Purkinje cell (primary cell): ENCODE results near the gene CBFA2T2. TPM values are rescaled to one million over a fixed set of nuclear protein-coding genes. Genes with fewer than 3 reads are reported as not detected.

ENCODE experiments used
- polyA plus RNA-seq: library from polyadenylated mRNA; unstranded; fragments of >200 nt; fragmentation: Nextera tagmentation; gene quantifications from 2 replicates; pipeline ENCODE4 v1.2.1, GENCODE V29; 2014

Gene CBFA2T2
- polyA plus RNA-seq = 3.4 and 6.9 TPM in 2 replicates

DNA sequence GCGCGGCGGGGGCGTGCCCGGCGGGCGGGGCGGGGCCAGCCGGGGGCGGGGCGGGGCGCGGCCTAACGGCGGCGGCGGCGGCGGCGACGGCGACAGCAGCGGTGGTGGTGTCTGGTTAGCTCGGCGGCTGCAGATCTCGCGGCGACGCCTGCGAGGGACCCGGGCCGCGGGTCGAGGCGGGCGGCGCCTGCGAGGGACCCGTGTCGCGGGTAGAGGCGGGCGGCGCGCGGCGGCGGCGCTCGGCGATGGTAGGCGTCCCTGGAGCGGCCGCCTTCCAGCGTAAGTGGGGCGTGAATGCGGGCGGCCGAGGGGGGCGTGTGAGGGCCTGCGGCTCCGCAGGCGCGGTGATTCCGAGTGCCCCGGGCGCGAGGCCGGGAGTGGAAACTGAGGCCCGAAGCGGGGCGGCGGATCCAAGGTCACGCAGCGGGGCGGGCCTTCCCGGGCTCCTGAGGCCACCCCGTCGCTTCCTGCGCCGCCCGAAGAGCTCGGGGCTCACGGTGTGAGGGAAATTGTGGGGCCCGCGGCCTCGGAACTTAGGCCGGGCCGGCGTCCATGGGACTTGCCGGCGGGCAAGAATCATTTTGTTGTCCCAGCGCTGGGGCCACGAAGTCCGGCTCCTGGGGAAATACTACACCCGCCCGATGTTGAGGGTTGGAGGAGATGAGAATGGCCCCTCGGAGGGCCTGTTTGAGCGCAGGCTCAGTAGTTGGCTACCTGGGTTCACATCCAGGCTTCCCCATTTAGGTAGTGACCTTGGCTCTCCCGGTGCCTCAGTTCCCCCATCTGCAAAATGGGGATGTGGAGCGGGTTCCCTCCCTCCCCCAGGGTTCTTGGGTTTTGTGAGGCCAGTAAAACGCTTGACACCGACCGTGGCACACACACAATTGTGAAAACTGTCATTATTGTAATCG is at the start of gene CBFA2T2:
Gene CBFA2T2 (plus strand): TSS at position 74 of the 911 bp plus-strand sequence. CDS start 172 bp downstream, at position 246.

DNA sequence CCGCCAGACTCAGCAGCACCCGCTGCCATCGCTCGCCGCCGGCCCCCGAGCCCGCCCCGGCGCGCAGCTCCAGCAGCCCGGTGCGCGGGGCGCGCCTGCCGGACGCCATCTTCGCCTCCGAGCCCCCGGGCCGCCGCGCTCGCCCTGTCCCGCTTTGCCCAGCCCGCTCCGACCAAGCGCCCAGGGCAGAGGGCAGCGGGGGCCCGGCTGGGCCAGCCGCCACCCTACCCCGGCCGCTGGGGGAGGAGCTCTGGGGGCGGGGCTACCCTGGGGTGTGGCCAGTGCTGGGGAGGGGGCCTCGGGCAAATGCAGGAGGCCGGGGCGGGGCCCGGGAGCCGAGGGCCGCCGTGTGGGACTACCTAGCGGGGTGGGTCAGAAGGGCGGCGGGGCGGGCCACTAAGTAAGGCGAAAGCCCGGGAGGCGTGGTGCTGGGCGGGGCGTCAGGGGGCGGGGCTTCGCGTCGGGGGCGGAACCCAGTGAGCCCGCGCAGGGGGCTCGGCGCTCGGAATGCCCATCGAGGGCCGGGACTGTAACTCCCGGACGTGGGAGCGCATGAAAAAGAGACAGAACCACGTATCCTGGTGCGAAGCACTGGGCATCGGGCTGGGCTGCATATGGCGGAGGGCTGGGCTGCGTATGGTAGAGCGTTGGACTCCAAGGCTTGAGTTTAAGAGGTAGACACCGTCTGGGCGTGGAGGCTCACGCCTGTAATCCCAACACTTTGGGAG is 46.2 kb upstream of the CBFA2T2 start, which contains the start of gene SNTA1:
Gene SNTA1 (minus strand): TSS at position 252 of the 728 bp plus-strand sequence. CDS start 143 bp downstream, at position 109.

DNA sequence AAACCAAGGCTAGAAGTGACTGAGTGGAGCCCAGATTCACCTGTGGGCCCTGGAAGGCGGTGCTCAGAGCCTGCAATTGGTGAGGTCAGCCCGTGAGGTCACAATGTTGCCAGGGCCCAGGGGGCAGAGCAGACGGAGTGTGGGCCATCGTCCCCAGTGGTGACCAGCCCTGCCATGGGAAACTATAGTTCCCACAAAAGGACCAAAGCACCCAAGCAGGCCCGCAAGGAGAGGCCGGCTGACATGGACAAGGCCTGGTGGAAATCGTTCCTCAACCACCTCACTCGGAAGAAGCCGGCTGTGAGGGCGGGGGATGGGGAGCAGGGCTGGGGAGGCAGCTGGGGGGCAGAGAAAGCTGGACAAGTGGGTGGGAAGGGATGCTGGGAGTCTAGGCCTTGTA is 172.3 kb downstream of the CBFA2T2 start, which contains the start of gene C20orf144:
Gene C20orf144 (plus strand): TSS at position 156 of the 400 bp plus-strand sequence. CDS start 19 bp downstream, at position 175.

DNA sequence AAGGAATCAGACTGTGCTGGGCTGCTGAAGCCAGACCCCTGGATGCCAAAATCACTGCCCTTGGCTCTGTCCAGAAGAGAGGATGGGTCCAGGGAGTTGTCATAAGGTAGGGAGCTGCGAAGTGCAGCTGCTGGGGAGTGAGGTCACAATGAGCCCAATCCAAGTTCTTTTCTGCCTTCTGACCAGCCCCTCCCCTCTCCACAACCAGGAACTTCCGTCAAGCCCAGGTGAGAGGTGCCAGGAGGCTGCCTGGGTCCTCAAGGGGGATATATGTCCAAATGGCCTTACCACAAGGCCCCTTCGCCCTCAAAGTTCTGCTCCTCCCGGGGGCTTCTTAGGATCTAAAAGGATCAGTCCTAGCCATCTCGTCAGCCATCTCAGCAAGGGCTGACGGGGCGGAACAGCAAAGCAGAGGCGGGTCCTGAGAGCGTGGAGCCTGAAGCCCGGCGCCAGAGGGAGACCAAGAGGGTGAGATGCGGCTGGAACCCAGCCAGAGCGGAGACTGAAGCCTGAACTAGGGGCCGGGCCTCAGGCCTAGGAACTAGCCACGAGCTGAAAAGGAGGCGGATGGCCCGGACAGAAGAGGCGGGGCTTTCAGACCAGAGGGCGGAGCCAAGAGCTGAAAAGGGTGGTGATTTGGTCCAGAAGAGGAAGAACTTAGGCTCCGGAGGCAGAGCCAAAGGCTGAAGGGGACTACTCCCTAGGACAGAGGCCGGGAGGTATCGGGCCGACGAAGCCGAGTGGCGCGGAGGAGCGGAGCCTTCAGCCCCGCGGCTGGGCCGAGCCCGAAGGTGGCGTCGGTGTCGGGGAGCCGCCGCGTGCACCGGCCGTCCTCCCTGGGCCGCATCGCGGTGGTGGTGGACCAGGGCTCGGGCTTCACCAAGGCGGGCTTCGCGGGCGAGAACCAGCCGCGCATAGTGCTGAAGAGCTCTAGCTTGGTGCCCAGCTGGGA is 176.7 kb downstream of the CBFA2T2 start, which contains the start of gene ACTL10:
Gene ACTL10 (plus strand): TSS at position 651 of the 952 bp plus-strand sequence. CDS start 555 bp downstream, outside the sequence.

DNA sequence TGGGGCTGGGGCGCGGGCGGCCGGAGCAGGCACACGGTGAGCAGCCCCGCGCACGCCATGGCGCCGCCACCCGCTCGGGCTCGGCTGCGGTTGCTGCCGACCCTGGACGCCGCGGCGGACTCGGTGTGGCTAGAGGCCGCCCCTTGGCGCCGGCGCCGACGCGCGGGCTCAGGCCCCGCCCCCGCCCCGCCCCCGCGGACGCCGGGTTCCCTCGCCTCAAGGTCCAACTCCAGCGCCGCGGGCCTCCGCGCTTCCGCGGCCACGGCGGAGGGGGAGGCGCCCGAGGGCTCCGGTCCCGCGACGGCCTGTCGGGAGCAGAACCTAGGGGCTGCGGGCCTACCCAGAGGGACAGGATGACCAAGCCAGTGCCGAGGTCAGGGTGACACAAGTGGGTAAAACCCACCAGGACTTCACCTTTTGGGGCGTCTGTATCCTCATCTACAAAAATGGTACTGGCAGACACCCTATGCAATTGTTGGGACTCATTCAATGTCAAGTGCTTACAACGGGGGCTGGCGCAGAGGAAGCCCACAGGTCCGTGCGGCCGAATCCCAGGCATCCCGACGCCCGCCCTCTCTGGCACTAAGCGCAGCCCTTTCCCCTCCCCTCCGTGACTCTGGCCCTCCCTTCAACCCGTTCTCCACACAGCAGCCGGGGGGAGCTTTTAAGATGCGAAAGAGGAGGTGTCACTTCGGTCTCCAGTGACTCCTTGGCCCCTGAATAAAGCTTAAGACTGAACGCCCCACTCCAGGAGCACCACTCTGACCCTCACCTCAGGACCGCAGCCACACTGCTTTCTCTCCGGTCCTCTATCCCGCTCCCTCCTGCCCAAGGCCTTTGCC is 184.6 kb downstream of the CBFA2T2 start, which contains the start of gene NECAB3:
Gene NECAB3 (minus strand): TSS at position 135 of the 842 bp plus-strand sequence. CDS start 76 bp downstream, at position 59.

DNA sequence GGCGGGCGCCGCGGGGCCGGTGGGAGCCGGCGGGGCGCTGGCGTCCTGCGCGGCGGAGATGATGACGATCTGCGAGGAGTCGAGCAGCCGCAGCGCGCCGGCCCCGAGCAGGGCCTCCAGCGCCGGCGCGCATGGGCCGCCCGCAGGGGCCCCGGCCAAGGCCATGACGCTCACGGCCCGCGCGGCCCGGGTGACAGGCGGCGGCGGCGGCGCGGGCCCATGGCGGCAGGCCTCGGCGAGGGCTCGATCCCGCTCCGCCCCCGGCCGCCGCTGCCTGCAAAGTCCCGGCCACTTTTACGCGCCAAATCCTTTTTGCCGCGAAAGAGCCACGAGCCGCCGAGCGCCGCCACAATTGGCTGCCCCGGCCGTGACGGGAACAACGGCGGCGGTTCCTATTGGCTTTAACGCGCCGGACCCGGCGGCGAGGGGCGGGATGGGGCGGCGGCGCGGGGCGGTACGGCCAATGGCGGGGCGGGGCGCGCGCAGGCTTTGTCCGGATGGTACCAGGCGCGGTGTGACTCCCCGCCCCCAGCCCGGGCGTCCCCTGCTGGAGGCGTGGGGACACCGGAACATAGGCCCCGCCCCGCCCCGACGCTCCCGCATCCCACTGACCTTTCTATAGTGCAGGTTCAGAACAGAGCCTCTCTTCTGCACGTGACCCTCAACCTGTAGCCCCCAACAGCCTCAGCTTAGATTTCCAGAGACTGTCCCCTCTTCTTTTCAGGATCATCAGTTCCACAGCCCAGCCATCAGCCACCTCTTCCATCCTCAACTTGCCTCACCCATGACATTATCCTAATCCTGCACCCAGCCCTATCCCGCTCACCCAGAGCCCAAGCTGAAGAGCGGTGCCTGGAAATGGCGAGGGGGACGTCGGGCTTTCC is 196.4 kb downstream of the CBFA2T2 start, which contains the start of gene E2F1:
Gene E2F1 (minus strand): TSS at position 286 of the 884 bp plus-strand sequence. CDS start 121 bp downstream, at position 165.

Other genes with a start within 250 kb of the CBFA2T2 start
- gene BPIFB1, start 206.9 kb upstream of the CBFA2T2 start, polyA plus RNA-seq = not detected in 2 replicates
- gene CDK5RAP1, start 88.6 kb upstream of the CBFA2T2 start, polyA plus RNA-seq = 31.7 and 37.6 TPM in 2 replicates
- gene SNTA1, start 46.3 kb upstream of the CBFA2T2 start, polyA plus RNA-seq = 4.0 and 5.5 TPM in 2 replicates
- not detected in 2 replicates for gene C20orf144, start 172.2 kb downstream of the CBFA2T2 start, polyA plus RNA-seq
- gene ACTL10, start 176.8 kb downstream of the CBFA2T2 start, polyA plus RNA-seq = not detected in 2 replicates
- gene NECAB3, start 184.3 kb downstream of the CBFA2T2 start, polyA plus RNA-seq = 5.1 and 6.1 TPM in 2 replicates
- gene E2F1, start 196.3 kb downstream of the CBFA2T2 start, polyA plus RNA-seq = not detected in 2 replicates
- gene PXMP4, start 230.2 kb downstream of the CBFA2T2 start, polyA plus RNA-seq = 10.3 and 15.6 TPM in 2 replicates
- gene ZNF341, start 241.9 kb downstream of the CBFA2T2 start, polyA plus RNA-seq = 0.50 and 1.9 TPM in 2 replicates